Measurements from ENCODE around the gene NKAIN2.
"Not testable (repeated sequence)": the region's sequence is repeated elsewhere in the genome, so short reads cannot be mapped to it uniquely, and the experiment has no call there.

NKAIN2 gene

DNA sequence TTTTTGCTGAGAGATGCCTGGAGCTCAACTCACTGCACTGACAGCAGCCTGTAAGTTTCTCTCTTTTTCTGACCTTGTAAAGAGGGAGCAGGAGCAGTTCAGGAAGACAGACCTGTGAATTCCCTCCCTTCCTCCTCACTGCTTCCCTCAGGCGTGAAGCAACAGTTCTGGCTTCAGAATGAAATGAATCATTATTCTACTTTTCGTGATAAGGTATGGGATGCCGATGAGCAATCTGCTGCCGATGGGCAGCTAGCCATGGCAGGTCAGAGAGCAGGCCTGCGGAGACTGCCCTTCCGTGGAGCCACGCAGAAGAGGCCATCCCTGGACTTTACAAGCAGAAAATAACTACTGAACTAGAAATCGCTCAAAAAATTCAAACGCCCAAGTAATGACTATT is 732.1 kb downstream of the NKAIN2 start:
- DNase-seq = no peak

DNA sequence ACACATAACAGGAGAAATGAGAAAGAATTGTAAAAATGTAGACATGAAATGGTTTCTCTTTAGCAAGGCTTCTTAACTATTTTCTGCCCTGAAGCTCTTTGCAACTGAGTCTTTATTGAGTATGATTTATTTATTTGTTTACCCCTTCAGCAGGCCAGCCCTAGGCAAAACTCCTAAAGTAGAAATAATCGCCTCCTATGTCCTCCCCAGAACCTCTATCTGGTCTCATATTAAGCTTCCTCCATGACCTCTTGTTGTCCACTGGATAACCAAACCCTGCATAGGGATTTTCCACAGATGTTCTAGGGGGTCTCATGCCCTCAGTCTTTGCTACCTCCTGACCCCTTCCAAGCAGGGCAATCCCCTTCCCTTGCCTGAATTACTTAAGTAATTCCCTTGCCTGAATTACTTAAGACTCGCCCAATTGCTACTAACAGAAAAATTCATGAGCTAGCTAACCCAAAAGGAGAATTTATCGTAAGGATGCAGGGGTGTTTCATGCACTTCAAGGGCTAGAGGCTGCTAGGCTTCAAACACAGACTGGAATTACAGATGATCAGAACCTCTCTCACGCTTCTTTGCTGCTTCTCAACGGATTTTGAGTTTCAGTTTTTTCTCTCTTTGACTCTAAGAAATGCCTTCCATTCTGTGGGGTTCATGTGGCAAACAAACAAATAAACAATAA is 732.6 kb downstream of the NKAIN2 start:
- no peak for DNase-seq

DNA sequence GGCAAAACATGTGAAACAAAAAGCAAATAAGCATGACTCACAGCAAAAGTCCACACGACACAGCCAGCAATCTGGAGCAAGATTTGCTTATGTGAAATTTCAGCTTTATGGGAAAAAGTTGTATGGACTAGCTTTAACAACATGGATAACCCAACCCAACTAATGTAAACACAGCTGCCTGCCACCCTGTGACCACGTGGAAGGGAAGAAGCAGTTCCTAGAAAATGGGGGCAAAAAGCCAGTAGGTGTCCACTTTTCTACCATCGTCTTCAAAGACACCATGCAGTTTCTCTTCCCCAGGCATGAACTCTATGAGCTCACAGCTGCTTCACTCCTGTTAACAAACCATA is 733.2 kb downstream of the NKAIN2 start:
- DNase-seq = peak; percentile 26

DNA sequence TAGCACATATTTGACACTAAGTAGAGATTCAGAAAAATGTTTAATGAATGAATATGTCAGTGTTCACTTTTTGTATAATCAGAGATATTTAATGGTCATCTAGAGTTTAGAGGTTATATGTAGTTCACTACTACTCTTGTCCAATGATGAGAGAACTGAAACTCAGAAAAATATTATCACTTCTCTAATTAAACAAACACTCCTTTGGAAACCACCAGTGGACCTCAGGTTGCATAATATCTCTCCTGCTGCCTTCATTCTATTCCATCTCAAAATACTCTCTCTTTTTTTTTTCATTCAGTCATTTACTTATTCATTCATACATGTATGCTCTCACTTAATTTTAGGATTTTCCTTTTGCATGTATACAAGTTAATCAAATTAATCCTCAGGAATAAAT is 735.4 kb downstream of the NKAIN2 start:
- no peak for DNase-seq

- no peak for DNase-seq
These were observed 737.9 kb downstream of the NKAIN2 start for GRCh38 chr6:124541573-124541972.

DNA sequence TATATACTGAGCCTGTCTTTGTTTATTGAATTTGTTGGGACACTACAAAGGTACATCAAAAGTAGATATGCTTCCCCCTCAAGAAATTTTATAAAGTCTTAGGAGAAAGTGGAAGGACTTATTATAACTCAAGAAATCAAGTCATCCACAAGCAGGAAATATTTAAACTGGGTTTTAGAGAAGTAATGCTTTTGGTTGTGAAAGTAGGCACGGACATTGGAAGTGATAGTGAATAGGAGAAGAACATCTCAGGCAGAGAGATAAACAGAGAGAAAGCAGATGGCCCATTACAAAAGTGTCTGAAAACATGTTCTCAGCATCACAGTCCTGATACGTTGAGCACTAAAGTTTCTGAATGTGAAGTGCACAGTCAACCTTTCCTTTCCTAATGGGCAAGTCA is 742.9 kb downstream of the NKAIN2 start:
- DNase-seq = no peak

GRCh38 chr6:124551711-124552233 is 748.1 kb downstream of the NKAIN2 start:
- no peak for DNase-seq

DNA sequence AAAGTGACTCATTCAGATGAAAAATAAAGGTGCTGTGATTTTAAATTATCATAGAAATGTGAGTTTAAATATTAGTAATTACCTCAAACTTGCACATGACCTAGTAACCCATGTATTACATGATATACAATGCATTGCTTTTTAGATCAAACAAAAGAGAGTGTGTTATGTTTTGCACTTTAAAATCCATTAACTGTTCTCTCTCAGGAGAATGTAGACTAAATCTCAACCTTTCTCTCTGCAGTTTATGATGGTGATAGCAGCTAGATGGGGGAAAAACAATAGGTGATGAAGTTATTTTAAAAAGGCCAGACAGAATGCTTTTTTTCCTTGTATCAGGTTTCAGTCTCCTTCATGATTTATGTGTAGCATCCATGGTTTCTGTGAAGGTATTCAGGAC is 754.2 kb downstream of the NKAIN2 start:
- DNase-seq = no peak

- not testable (repeated sequence) for DNase-seq
These were observed 756.4 kb downstream of the NKAIN2 start for GRCh38 chr6:124560078-124560477.

GRCh38 chr6:124560873-124561567 is 757.4 kb downstream of the NKAIN2 start:
- DNase-seq = no peak

- DNase-seq = no peak
These were observed 758.0 kb downstream of the NKAIN2 start for GRCh38 chr6:124561635-124562130.

DNA sequence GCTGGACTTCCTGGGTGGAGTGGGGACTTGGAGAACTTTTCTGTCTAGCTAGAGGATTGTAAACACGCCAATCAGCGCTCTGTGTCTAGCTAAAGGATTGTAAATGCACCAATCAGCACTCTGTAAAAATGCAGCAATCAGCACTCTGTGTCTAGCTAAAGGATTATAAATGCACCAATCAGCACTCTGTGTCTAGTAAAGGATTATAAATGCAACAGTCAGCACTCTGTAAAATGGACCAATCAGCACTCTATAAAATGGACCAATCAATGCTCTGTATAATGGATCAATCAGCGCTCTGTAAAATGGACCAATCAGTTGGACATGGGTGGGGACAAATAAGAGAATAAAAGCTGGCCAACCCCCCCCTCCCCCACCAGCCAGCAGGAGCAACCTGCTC is 760.5 kb downstream of the NKAIN2 start:
- not testable (repeated sequence) for DNase-seq

DNA sequence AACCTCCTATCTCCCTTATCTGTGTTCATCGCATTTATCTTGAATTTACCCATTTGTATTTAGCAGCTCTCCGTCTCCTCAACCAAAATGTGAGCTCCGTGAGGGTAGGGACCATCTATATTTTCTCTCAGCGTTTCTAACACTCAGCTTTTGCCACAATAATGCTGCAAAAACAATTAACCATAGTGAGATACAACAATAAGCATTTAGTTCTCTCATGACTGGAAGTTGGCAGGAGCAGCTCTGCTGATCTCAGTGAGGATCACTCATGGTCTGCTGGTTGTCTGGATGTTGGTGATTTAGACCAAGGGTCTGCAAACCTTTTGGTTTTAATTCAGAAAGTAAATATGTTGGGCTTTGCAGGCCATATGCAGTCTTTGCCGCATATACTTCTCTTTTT is 763.7 kb downstream of the NKAIN2 start:
- no peak for DNase-seq

- peak; percentile 73 for DNase-seq
These were observed 770.3 kb downstream of the NKAIN2 start for GRCh38 chr6:124573953-124574352.

DNA sequence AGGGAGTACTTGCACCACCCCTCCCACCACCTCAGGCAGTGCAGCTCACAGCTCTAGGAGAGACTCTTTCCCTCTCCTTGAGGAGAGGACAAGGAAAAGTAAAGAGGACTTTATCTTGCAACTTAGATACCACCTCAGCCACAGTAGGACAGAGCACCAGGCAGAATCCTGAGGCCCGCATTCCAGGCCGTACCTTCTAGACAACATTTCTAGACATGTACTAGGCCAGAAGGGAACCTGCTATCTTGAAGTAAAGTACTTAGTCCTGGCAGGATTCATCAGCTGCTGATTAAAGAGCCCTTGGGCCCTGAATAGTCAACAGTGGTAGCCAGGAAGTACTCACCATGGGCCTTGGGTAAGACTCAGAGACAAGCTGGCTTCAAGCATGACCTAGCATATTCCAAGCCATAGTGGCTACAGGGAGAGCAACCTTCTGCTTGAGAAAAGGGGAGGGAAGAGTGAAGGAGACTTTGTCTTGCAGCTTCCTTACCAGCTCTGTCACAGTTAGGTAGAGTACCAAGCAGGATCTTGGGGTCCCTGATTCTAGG is 774.1 kb downstream of the NKAIN2 start:
- DNase-seq = no peak

- DNase-seq = no peak
These were observed 786.3 kb downstream of the NKAIN2 start for GRCh38 chr6:124590001-124590400.

- peak; percentile 79 for DNase-seq
These were observed 796.0 kb downstream of the NKAIN2 start for GRCh38 chr6:124599656-124600055.

- DNase-seq = no peak
These were observed 801.1 kb downstream of the NKAIN2 start for GRCh38 chr6:124604719-124605118.

DNA sequence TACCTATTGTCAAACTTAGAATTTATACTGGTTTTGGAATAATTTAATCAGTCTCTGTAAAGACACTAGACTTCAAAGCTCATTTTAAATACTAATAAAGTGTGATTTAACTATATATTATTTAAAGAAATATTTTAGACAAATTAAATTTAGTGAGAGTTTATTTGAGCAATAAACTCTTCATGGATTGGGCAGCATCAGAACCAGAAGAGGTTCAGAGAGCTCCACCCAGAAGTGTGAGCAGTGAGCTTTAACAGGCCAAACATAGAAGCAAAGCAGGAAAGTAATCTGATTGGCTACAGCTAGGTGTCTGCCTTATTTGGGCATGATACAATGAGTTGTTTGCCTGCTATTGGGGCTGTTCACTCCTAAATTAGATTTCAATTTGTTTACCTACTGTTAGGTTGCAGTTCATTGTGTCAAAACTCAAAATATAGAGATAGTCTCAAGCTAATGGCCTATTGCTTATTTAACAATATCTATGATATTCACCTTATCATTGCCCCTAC is 803.5 kb downstream of the NKAIN2 start:
- DNase-seq = no peak

DNA sequence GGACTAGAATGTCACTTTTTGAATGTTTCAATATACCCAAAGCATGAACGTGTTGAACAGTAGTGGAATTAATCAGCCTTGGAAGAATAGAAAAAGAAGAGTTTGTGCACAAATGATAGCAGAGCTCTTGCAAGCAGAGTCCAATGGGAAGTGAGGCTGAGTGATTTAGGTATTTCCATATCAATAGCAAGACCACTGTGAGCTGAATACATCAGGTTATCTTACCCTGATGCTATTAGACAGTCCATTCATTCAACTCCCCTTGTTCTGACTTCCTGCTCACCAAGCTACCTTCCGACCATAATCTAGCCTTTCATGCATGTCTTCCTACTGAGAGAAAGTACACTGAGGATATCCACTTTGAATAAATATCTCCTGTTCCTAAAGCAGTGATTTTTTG is 809.4 kb downstream of the NKAIN2 start:
- DNase-seq = no peak

GRCh38 chr6:124622351-124622750 is 818.7 kb downstream of the NKAIN2 start:
- no peak for DNase-seq

DNA sequence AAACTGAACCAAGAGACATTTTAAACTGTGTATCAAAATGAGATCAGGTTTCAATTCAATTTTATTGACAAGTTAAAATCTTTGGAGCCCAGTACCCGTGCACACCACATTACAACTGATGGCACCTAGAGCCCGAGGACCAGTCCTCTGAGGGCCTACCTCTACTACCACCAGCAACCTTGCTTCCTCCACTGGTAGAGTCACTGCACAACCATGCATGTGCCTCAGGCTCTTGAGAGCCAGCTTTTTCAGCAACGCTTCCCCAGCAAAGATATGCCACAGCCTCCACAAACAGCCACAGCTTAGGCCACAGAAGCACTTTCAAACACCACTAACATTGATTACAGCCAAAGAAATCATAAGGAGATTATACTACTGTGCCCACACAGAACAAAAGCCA is 830.0 kb downstream of the NKAIN2 start:
- DNase-seq = no peak

DNA sequence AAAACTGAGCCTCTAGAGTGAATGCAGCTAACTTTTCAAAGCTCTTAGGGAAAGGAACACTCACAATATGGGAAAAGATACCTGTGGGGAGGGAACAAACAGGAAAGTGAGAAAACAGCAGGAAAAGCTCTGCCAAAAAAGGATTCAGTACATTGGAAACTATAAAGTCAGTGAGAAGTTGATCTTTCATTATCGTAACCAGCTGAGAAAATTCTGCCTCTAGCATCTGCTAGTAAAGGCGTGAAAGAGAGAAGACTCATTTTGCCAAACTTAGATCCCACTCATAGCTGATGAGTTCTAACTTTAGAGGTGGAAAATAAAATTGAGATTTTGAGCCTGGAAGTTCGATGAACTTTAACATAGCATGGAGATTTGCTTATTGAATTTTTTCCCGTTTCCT is 836.8 kb downstream of the NKAIN2 start:
- DNase-seq = no peak

GRCh38 chr6:124655866-124656265 is 852.2 kb downstream of the NKAIN2 start:
- DNase-seq = no peak
